SH-SY5Y (cell line): Measurements from ENCODE around the gene NDUFB6.

Experiments used
- GATA2 ChIP-seq: IDR thresholded peaks from 2 replicates; pipeline ENCODE4 v1.6.1; 2011; ENCODE audit warnings: mild to moderate bottlenecking, low read depth, low read length
- GATA3 ChIP-seq: IDR thresholded peaks from 2 replicates; pipeline ENCODE4 v1.6.1; 2011; ENCODE audit warnings: low read depth, mild to moderate bottlenecking, low read length, moderate library complexity

The NDUFB6 gene

DNA sequence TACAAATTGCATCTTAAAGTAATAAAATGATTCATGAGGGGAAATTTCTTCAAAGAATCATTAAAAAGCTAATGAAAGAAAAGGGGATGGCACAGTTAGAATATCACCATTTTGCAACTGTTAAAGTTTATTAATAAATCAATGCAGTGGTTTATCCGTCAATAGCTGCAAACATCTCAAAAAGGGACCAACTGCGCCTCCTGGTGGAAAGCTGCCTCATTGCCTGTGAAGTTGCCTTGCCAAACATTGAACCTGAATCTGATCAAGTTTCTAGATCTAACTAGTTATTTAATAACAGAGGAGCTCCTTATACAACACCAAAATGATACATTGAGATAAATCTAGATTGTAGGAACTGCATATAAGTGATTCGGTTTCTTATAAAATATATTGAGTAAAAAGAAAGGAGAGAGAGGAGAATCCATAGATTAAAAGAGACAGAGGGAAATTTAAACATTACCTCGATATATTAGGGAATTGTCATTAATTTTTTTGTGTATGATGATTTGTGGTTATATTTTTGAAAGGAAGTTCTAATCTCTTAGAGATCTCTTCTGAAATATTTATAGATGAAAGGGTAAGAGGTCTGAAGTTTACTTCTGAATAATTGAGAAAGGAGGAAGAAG lies 6.9 kb upstream of the NDUFB6 start:
- TF ChIP-seq GATA3 (no peak), GATA2 (no peak)

DNA sequence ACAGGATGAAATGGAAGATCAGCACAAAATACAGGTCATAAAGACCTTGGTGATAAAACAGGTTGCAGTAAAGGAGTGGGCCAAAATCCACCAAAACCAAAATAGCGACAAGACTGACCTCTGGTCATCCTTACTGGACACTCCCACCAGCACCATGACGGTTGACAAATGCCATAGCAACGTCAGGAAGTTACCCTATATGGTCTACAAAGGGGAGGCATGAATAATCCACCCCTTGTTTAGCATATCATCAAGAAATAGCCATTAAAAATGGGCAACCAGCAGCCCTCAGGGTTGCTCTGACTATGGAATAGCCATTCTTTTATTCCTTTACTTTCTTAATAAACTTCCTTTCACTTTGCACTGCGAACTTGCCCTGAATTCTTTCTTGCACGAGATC lies 6.0 kb upstream of the NDUFB6 start:
- TF ChIP-seq GATA3 (no peak), GATA2 (no peak)

DNA sequence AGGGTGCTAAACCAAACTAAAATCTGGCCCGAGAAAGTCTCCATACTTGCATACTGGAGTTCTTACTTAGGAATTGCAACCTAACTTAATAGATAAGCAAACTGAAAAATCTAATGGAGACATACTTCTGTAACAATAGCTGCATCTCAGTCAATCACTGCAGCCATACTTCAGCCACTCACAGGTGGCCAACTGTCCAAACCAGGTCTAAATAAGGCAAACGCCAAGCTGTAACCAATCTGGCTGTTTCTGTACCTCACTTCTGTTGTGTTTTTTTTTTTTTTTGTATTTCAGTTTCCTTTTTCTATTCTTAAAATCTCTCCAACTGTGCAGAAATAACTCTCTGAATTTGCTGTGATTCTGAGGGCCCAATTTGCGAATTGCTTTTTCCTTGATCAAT lies 4.4 kb upstream of the NDUFB6 start:
- TF ChIP-seq GATA3 (no peak), GATA2 (no peak)

DNA sequence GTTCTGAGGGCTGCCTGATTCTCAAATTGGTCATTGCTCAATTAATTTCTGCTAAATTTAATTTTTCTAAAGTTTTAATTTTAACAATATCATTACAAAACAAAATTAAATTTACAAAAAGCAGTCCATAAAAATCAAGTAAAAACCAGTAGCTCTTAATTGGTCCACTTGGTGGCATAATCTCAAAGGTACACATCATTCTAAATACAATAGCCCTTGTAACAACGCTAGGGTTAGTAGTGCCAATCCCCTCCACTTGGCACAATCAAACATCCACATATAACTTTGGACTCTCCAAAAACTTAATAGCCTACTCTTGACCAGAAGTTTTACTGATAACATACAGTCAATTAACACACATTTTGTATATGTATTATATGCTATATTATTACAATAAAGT lies 1.9 kb upstream of the NDUFB6 start:
- TF ChIP-seq GATA2 = no peak
- no peak for TF ChIP-seq GATA3

DNA sequence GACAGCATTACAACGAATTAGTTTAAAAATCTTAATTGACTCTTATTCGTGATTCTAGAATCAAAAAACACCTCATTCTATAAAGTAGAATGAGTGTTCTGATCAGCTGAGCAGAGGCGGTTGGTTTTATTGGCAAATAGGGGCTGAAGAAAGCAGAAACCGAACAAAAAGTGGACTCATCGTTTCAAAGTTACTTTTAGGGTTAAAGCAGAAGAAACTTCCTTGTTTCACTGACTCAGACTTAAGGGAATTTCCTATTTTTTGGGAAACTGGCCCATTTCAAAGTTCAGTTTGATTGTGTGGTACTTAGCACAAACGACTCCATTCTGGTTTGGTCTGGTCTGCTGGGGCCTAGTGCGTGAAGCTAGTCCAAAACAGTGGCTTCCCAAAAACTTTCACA lies 862 bp upstream of the NDUFB6 start:
- TF ChIP-seq GATA2 (no peak), GATA3 (no peak)

DNA sequence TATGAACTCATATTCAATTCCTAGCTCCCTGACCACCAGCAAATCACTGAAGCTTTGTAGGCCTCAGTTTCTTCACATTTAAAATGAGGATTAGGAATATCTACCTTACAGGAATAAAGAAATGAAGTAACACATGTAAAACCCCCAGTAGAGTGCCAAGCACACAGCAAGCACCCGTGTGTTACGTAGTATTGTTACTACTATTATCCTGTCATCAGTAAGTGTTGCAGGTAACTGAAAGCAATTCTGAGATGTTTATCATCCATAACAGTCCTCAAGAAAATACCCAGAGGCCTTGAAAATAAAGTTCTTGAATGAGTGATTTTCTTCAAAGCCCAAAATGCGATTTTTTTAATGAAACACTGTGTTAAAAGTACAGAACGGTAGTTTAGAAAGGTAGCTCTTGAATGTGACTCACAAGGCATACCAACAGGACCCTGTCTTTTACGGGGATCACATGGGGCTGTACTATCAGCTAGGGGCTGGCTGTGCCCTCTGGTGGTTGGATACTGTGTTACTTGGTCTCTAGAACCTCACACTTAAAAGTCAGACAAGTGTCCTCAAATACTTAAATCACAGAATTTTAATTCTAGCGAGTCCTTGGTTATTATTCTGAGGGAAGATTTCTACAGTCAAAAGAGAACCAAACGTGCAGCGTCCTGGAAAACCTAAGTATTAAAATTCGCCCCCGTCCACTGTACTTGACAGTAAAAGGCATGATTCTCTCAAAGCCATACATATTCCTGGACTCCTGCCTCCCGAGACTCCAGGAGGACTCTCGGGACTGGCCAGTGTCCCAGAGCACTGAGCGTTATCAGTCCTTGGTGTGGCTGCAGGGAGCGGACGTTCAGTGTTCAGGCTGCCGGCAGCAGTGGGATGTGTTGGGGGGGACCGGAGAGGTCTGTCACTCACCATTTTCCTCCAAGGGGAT lies 725 bp downstream of the NDUFB6 start:
- TF ChIP-seq GATA3 = no peak
- no peak for TF ChIP-seq GATA2

DNA sequence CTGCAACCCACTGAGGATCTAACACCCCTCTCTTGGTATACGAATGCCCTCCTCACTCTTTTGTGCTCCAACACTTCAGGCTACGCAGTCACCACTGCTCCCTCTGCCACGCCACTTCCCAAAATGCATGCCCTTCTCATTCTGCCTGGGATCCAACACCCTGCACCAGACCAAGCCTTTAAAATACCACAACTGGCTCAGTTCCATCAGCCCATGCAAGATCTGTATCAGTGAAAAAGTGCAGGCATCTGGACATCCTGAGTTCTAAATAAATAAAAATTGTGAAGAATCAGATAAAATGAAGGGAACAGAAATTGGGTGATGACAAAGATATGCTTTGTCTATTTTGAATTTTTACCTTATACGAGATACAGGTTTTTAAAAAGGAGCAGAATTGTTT lies 2.7 kb downstream of the NDUFB6 start:
- TF ChIP-seq GATA3 (peak; percentile 67; the same call in 1 of the 2 replicates), GATA2 (peak; percentile 86)

DNA sequence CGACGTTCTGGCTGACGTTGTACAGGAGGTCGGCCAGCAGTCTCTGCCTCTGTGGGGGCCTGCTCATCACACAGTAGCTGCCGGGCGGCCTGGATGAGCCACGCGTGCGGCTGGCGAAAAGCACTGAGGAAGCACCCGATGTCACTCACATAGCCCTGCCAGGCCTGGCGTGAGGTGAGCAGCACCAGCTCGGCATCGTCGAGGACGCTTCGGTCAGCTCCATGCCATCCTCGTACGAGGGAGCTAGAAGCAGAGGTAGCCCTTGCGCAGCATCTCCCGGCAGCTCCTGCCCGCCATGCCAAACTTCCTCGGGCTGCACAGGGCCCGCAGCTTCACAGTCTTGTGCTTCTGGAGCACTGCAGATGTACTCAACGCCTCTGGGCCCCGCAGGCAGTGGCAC lies 6.2 kb downstream of the NDUFB6 start:
- TF ChIP-seq GATA3 (no peak), GATA2 (no peak)

DNA sequence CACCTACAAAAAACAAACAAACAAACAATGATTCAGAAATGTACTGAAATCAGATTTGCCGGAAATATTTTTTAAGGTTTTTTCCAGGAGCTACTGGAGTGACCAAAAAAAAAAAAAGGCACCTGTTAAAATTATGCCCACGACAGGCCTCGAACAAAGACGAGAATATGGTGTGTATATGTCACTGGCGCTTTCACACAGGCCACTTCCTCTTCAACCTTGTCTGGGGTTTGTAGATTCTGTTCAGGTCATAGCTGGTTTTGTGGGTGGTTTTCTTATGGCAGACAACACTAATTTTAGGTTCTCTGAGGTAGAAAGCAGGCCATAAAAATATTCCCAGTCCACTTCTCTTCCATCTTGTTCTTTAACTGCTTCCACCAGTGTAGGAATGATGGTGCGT lies 7.0 kb downstream of the NDUFB6 start:
- TF ChIP-seq GATA3 (no peak), GATA2 (no peak)

DNA sequence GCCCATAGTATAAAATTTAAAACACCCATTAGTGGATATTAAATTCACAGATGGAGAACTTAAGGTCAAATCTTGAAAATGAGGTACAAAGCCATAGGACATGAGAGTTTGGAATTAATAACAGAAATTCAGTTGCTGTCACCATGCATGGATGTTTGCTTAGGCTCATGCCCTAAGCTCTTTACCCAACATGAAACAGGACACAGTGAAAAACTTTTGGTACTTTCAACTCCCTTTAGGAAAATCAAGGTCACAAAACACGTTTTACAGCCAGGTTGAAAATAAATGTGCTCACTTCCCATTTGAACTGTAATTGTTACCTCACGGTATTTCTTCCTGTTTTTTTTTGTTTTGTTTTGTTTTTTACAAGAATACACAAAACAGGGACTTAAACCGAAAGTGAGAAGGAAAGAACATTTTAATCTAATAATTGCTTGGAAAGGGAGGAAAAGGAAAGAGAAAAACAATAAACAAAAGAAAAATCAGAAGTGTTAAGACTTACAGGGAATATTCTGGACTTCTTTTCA lies 14.5 kb downstream of the NDUFB6 start:
- TF ChIP-seq GATA2 = no peak
- TF ChIP-seq GATA3 = no peak

DNA sequence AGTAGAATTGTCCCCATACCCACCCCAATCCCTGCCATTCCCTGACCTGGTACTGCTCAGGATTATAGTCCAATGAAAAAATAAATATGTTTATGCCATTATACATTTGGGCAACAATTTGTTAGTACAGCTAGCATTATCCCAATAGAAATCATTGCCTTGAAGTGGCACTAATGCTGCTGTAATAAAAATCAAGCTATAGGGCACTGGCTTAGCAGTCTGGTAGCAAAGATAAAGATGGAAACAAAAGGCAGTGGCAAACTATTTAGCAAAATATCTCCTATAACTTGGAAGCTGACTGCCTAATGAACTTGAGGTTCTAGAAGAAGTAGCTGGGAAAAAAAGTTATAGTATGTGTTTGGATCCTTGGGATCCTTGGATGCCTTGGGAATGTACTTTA lies 18.4 kb downstream of the NDUFB6 start:
- TF ChIP-seq GATA3 = no peak
- TF ChIP-seq GATA2 = no peak

DNA sequence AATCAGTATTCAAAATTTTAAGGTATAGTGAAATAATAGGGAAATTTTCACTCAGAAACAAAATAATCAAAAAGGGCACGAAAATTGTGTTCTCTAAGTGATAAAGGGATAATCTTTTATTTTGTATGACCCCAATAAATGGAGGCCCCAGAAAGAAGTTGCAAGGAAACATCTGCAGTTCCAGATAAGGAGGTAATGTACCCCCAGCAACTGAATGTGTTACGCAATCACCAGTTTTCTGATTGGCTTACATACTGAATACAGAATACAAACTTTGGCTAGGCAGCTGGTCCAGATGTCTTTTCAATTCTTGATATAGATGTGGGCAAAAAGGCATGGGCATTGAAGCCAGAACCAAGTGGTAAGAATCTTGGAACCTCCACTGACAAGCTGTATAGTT lies 18.9 kb downstream of the NDUFB6 start:
- TF ChIP-seq GATA3 = no peak
- no peak for TF ChIP-seq GATA2

DNA sequence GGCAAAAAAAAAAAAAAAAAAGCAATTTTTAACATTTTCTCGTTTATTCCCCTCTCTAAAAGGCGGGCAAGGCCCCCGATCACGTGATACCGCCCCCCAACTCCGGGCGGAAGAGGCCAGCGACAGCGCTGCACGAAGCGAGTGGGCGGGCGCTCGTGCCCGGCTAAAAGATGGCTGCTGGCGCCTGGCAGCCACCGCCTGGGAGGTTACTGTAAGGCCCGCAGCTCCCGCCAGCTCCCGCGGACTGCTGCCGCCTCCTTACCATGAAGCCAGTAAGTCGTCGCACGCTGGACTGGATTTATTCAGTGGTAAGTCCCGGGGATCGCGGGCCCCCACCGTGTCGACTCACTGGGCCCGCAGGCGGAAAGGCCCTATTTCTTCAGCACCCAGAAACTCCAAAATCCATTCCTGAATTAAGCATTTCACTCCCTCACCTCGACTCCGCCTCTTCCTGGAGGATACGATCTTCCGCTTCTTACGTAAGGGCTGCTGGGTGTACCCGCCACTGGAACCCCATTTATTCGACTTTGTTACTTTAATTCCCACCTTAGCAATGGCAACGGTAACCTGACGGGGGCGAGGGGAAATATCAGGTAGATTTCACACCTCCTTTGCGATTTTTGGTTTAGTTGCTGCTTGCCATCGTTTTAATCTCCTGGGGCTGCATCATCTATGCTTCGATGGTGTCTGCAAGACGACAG lies 20.6 kb downstream of the NDUFB6 start, which contains the start of the genes SMIM27 and TOPORS:
TSS of gene SMIM27 (plus strand) at position 156 of the 701 bp plus-strand sequence. CDS start at position 264, 108 bp downstream.
TSS of gene TOPORS (minus strand) at position 415 of the 701 bp plus-strand sequence. CDS start at position 265, 150 bp downstream.
- TF ChIP-seq GATA2 (peak; percentile 24), GATA3 (no peak)

DNA sequence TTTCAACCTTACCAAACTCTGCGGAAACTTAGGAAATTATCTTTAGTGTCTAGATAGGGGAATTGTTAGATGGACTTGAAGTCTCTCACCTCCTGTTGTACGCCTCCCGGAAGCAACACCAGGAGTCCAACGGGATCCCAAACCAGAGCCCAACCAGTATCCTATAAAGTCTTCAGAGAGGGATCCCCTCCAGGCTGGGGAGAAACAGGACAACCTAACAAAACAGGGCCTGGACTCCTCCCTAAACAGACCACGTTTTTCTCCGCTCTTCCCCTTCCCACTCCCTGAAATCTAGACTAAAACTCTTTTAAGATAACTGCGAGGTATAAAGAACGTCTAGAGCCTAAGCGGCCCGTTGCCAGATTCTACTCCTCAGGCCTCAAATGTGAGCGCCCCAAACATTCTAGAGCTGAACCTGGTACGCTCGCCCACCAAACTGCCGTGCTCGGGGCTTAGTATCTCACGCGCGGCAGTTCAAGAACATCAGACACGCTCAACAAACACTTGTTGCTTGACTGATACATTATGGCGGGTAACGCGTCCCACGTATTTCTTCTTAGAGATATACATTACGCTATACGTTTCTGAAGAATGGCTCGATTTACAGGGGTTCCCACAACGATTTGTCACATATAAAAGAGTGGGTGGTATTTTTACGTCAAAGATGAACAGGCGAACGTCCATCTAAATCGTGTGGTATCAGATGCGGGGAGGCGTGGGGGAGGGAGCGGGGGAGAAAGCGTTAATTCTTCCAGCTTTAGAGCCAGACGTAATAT lies 21.5 kb downstream of the NDUFB6 start:
- TF ChIP-seq GATA3 (no peak), GATA2 (no peak)
